ENCODE results near the gene ME3. TPM values are rescaled to one million over a fixed set of nuclear protein-coding genes. Genes with fewer than 3 reads are reported as not detected.

ME3 gene
- total and polyA plus RNA-seq, 2 donors (not counting 1 experiment from before 2014, with no cell fraction given) = 8.8 to 50.7 TPM

GRCh38 chr11:86627776-86628455 lies 44.5 kb downstream of the ME3 start:
- Histone ChIP-seq H3K4me2 (ENCODE audit: extremely low read depth, insufficient read depth, low read length) (no peak overlapping the region), H3K4me3 (replicated peaks in 1 of 4; ENCODE audit: control extremely low read depth in 1 of 4, insufficient read depth in 1 of 4, low read depth in 3 of 4, low read length in 4 of 4) (no peak overlapping the region), H3K9me3 (ENCODE audit: control insufficient read depth, insufficient read depth, low read depth, low read length) (no peaks in the 10 kb centered on the region), H2AFZ (ENCODE audit: low read length) (no peak overlapping the region), H3K79me2 (ENCODE audit: control insufficient read depth, insufficient read depth, low read length) (no peaks in the 10 kb centered on the region), H4K20me1 (ENCODE audit: control insufficient read depth, extremely low read depth, insufficient read depth, low read length) (no peaks in the 10 kb centered on the region), H3K4me1 (ENCODE audit: control insufficient read depth, extremely low read depth, insufficient read depth, low read length) (peaks cover 23% of the 10 kb centered on the region), H3K9ac (ENCODE audit: insufficient read depth, low read length) (no peak overlapping the region), H3K27ac (ENCODE audit: insufficient read depth, low read length) (no peak overlapping the region), H3K36me3 (ENCODE audit: control insufficient read depth, insufficient read depth, low read length) (no peaks in the 10 kb centered on the region), H3K27me3 (ENCODE audit: control insufficient read depth, insufficient read depth, low read length) (no peaks in the 10 kb centered on the region)
- no peak for DNase-seq (ENCODE audit: low read depth in 2 of 2)
- TF ChIP-seq CTCF (conservative IDR thresholded peaks at IDR 0.05 in 1 of 2, IDR thresholded peaks at IDR 0.05 in 1 of 2; ENCODE audit: low read depth in 1 of 2, low read length in 2 of 2) (no peak), EZH2 (IDR thresholded peaks at IDR 0.05; ENCODE audit: low read length, missing control alignments) (no peak)

DNA sequence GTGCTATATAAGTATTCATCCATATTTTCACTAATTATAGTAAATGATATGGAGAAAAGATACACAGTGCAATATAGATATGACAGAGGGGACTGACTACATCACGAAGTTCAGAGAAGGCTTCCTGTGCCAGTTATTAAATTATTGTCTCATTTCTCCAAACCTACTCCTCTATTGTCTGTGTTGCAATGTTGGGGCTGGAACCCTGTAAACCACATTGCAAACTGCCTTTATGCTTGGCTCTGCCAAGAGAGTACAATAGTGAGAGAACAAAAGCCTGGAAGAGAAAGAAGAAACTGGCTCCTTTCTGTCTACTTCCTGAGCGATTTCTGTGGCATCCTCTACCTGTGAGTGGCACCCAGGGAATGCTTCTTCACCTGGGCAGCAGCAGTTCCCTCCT lies 46.4 kb downstream of the ME3 start:
- Histone ChIP-seq H3K36me3 (ENCODE audit: control insufficient read depth, insufficient read depth, low read length) (no peaks in the 10 kb centered on the region), H2AFZ (ENCODE audit: low read length) (no peak overlapping the region), H3K9ac (ENCODE audit: insufficient read depth, low read length) (no peak overlapping the region), H3K4me2 (ENCODE audit: extremely low read depth, insufficient read depth, low read length) (no peak overlapping the region), H3K79me2 (ENCODE audit: control insufficient read depth, insufficient read depth, low read length) (no peaks in the 10 kb centered on the region), H3K27me3 (ENCODE audit: control insufficient read depth, insufficient read depth, low read length) (no peaks in the 10 kb centered on the region), H3K27ac (ENCODE audit: insufficient read depth, low read length) (no peak overlapping the region), H3K9me3 (ENCODE audit: control insufficient read depth, insufficient read depth, low read depth, low read length) (no peaks in the 10 kb centered on the region), H3K4me3 (replicated peaks in 1 of 4; ENCODE audit: control extremely low read depth in 1 of 4, insufficient read depth in 1 of 4, low read depth in 3 of 4, low read length in 4 of 4) (no peak overlapping the region), H4K20me1 (ENCODE audit: control insufficient read depth, extremely low read depth, insufficient read depth, low read length) (no peaks in the 10 kb centered on the region), H3K4me1 (ENCODE audit: control insufficient read depth, extremely low read depth, insufficient read depth, low read length) (peaks cover 15% of the 10 kb centered on the region)
- TF ChIP-seq EZH2 (IDR thresholded peaks at IDR 0.05; ENCODE audit: low read length, missing control alignments) = no peak
- TF ChIP-seq CTCF (conservative IDR thresholded peaks at IDR 0.05 in 1 of 2, IDR thresholded peaks at IDR 0.05 in 1 of 2; ENCODE audit: low read depth in 1 of 2, low read length in 2 of 2) = no peak
- DNase-seq (ENCODE audit: low read depth in 2 of 2) = no peak

DNA sequence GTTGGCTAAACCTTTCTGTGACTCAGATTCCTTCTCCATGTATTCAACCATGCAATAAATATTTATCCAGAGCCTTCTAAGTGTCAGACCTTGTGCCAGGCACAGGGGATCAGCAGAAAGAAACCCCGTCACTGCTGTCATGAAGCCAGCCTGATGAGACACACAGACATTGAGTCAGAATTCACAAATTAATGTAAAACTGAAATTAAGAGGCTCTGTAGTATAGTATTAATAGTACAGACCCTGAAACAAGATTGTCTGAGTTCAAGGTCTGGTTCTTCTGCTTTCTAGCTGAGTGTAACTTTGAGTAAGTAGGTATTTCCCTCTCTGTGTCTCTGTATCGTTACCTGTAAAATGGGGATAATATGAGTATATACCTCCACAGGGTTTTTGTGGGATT lies 46.9 kb downstream of the ME3 start:
- H3K79me2 ChIP-seq (ENCODE audit: control insufficient read depth, insufficient read depth, low read length) = no peaks in the 10 kb centered on the region
- DNase-seq (ENCODE audit: low read depth in 2 of 2) = no peak
- H3K4me1 ChIP-seq (ENCODE audit: control insufficient read depth, extremely low read depth, insufficient read depth, low read length) = peaks cover 13% of the 10 kb centered on the region
- no peak overlapping the region for H3K9ac ChIP-seq (ENCODE audit: insufficient read depth, low read length)
- H3K9me3 ChIP-seq (ENCODE audit: control insufficient read depth, insufficient read depth, low read depth, low read length) = no peaks in the 10 kb centered on the region
- no peak overlapping the region for H3K27ac ChIP-seq (ENCODE audit: insufficient read depth, low read length)
- no peaks in the 10 kb centered on the region for H4K20me1 ChIP-seq (ENCODE audit: control insufficient read depth, extremely low read depth, insufficient read depth, low read length)
- H3K4me3 ChIP-seq (replicated peaks in 1 of 4; ENCODE audit: control extremely low read depth in 1 of 4, insufficient read depth in 1 of 4, low read depth in 3 of 4, low read length in 4 of 4) = no peak overlapping the region
- H3K36me3 ChIP-seq (ENCODE audit: control insufficient read depth, insufficient read depth, low read length) = no peaks in the 10 kb centered on the region
- no peaks in the 10 kb centered on the region for H3K27me3 ChIP-seq (ENCODE audit: control insufficient read depth, insufficient read depth, low read length)
- TF ChIP-seq EZH2 (IDR thresholded peaks at IDR 0.05; ENCODE audit: low read length, missing control alignments) = no peak
- no peak for TF ChIP-seq CTCF (conservative IDR thresholded peaks at IDR 0.05 in 1 of 2, IDR thresholded peaks at IDR 0.05 in 1 of 2; ENCODE audit: low read depth in 1 of 2, low read length in 2 of 2)
- H2AFZ ChIP-seq (ENCODE audit: low read length) = no peak overlapping the region
- H3K4me2 ChIP-seq (ENCODE audit: extremely low read depth, insufficient read depth, low read length) = no peak overlapping the region

All from fibroblast of lung (primary cell).